Activated CD8-positive, alpha-beta memory T cell treated with anti-CD3 and anti-CD28 coated beads, Interleukin-2, amount 50 U/mL, for 1 hour (primary cell): Measurements from ENCODE around the gene RNASEH2C.
"Not testable (repeated sequence)": the region's sequence is repeated elsewhere in the genome, so short reads cannot be mapped to it uniquely, and the experiment has no call there.

Experiments
- DNase-seq: peaks from one replicate; pipeline ENCODE4 v3.0.0-alpha.2; 2020; ENCODE audit errors: extremely low read depth

Gene RNASEH2C

DNA sequence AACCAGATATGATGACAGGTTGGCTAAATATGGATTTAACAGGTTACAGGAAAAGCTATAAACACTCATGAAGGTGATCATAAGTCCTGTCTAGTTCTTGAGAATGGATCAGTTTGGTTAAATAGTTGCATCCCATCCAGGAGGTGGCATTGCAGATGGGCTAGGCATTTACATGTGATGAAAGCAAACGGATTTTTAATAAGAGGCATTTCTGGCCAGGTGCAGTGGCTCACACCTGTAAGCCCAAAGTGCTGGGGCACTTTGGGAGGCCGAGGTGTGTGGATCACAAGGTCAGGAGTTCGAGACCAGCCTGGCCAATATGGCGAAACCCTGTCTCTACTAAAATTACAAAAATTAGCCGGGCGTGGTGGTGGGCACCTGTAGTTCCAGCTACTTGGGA, 37.1 kb downstream of the RNASEH2C start:
- not testable (repeated sequence) for DNase-seq

DNA sequence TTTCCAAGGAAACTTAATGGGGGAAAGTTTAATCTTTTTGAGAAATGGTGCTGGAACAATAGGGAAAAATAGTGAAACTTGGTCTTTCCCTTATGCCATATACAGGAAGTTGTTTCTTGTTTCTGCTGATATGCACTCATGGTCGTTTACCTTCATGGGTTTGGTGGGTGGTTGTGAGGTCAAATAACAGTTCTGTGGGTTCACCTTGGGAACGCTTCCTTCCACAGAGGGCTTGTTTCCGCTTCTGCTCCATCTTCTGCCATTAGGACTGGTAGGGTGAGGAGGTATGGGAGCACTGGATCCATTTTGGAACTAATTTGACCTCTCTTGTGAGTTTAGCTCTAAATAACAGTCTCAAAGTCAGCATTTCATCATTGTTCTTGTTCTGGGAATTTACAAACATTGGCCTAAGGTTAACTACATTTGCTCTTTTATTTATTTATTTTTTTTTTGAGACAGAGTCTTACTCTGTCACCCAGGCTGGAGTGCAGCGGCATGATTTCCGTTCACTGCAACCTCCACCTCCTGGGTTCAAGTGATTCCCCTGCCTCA, 40.3 kb downstream of the RNASEH2C start:
- DNase-seq, result no peak

DNA sequence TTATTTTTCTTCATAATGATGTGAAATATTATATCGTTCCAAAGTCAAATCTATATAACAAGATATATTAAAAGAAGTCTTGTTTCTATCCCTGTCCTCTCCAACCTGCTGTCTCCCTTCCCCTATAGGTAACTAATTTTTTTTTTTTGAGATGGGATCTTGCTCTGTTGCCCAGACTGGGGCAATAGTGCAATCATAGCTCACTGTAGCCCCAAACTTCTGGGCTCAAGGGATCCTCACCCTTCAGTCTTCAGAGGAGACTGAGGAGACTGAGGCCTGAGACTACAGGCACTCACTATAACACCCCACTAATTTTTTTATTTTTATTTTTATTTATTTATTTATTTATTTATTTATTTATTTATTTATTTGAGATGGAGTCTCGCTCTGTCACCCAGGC, 47.6 kb downstream of the RNASEH2C start:
- no peak for DNase-seq

DNA sequence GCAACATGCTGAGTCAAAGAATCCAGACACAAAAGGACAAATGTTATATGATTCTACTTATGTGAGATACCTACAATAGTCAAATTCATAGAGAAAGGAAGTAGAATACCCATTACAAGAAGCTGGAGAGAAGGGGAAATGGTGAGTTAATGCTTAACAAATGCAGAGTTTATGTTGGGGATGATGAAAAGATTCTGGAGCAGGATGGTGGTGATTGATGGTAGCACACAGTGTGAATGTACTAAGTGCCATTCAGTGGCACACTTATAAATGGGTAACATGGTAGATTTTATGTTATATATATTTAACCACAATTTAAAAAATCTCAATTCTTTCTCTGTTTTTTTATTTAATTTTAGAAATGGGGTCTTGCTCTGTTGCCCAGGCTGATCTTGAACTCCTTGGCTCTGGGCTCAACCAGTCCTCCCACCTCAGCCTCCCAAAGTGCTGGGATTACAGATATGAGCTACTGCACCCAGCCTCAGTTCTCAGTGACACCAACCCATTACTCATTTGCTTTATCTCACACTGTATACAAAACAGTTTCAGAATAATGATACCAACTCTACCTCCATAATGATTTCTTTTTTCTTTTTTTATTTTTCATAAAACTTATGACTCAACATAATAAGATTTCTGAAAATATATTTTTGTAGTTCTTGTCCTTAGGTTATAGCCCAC, 48.3 kb downstream of the RNASEH2C start:
- DNase-seq, result no peak
